WTC11 (cell line): ENCODE results near the gene RAD51D. TPM values are rescaled to one million over a fixed set of nuclear protein-coding genes. Genes with fewer than 3 reads are reported as not detected.
A peak's percentile ranks its signal among the peaks of the same experiment; 100 is the strongest.

ENCODE experiments used
- JAZF1 ChIP-seq: fragments of 250-450 bp; sonication (Bioruptor Pico); IDR thresholded peaks from 2 replicates; pipeline ENCODE4 v1.9.0; 2021; ENCODE audit warnings: moderate library complexity, mild to moderate bottlenecking, inconsistent platforms
- JUN ChIP-seq: sonication (generic); formaldehyde crosslinking; IDR thresholded peaks from 2 replicates; pipeline ENCODE4 v1.8.0; 2023; ENCODE audit warnings: mild to moderate bottlenecking, missing genetic modification reagents
- KAT7 ChIP-seq: sonication (generic); formaldehyde crosslinking; IDR thresholded peaks from 2 replicates; pipeline ENCODE4 v1.8.1; 2023; ENCODE audit warnings: missing genetic modification reagents, mild to moderate bottlenecking, borderline replicate concordance
- MYBL2 ChIP-seq: sonication (generic); formaldehyde crosslinking; IDR thresholded peaks from 2 replicates; pipeline ENCODE4 v1.8.1; 2023; ENCODE audit warnings: mild to moderate bottlenecking, moderate library complexity, missing genetic modification reagents
- NR3C1 ChIP-seq: sonication (generic); formaldehyde crosslinking; conservative IDR thresholded peaks from 2 replicates; pipeline ENCODE4 v1.8.1; 2023; ENCODE audit warnings: low read depth, mild to moderate bottlenecking, missing genetic modification reagents
- RELA ChIP-seq: sonication (generic); formaldehyde crosslinking; IDR thresholded peaks from 2 replicates; pipeline ENCODE4 v1.8.1; 2022; ENCODE audit warnings: missing genetic modification reagents, mild to moderate bottlenecking, borderline replicate concordance
- ZNF671 ChIP-seq: fragments of 250-450 bp; sonication (Bioruptor Pico); IDR thresholded peaks from 2 replicates; pipeline ENCODE4 v1.8.0; 2021; ENCODE audit warnings: mild to moderate bottlenecking
- total RNA-seq: library from RNA; stranded (reverse); gene quantifications from 3 replicates; pipeline ENCODE4 v1.2.3, GENCODE V29; 2021
- TF ChIP-seq, protein P1 (sequence below): sonication (generic); formaldehyde crosslinking; IDR thresholded peaks from 2 replicates; pipeline ENCODE4 v1.8.0; 2023; ENCODE audit warnings: missing genetic modification reagents, mild to moderate bottlenecking, borderline replicate concordance
- TF ChIP-seq, protein P2 (sequence below): fragments of 250-450 bp; sonication (Bioruptor Pico); conservative IDR thresholded peaks from 2 replicates; pipeline ENCODE4 v1.9.0; 2021; ENCODE audit warnings: mild to moderate bottlenecking
- TF ChIP-seq, protein P3 (sequence below): fragments of 250-450 bp; sonication (Bioruptor Pico); IDR thresholded peaks from 2 replicates; pipeline ENCODE4 v2.1.2; 2022; ENCODE audit warnings: mild to moderate bottlenecking, moderate library complexity
- TF ChIP-seq, protein P4 (sequence below): sonication (generic); formaldehyde crosslinking; IDR thresholded peaks from 2 replicates; pipeline ENCODE4 v1.8.1; 2022; ENCODE audit warnings: mild to moderate bottlenecking, moderate library complexity, missing genetic modification reagents
- TF ChIP-seq, protein P5 (sequence below): sonication (generic); formaldehyde crosslinking; IDR thresholded peaks from 2 replicates; pipeline ENCODE4 v1.8.0; 2022; ENCODE audit warnings: mild to moderate bottlenecking, missing genetic modification reagents
- TF ChIP-seq, protein P6 (sequence below): sonication (generic); formaldehyde crosslinking; IDR thresholded peaks from 2 replicates; pipeline ENCODE4 v1.8.0; 2023; ENCODE audit warnings: mild to moderate bottlenecking, missing genetic modification reagents
- TF ChIP-seq, protein P7 (sequence below): fragments of 250-450 bp; sonication (Bioruptor Pico); IDR thresholded peaks from 2 replicates; pipeline ENCODE4 v1.9.0; 2021; ENCODE audit warnings: moderate library complexity, mild to moderate bottlenecking, inconsistent platforms, borderline replicate concordance
- TF ChIP-seq, protein P8 (sequence below): sonication (generic); formaldehyde crosslinking; IDR thresholded peaks from 2 replicates; pipeline ENCODE4 v1.8.1; 2022; ENCODE audit warnings: mild to moderate bottlenecking, missing genetic modification reagents, moderate library complexity, borderline replicate concordance
- TF ChIP-seq, protein P9 (sequence below): sonication (generic); formaldehyde crosslinking; IDR thresholded peaks from 2 replicates; pipeline ENCODE4 v1.8.1; 2023; ENCODE audit warnings: mild to moderate bottlenecking, moderate library complexity, missing genetic modification reagents
- TF ChIP-seq, protein P10 (sequence below): fragments of 200-600 bp; IDR thresholded peaks from 2 replicates; pipeline ENCODE4 v1.8.0; 2022; ENCODE audit warnings: antibody characterized with exemption

Gene RAD51D
- total RNA-seq, 1 experiment from 2014 or later, result 15.0 TPM

DNA sequence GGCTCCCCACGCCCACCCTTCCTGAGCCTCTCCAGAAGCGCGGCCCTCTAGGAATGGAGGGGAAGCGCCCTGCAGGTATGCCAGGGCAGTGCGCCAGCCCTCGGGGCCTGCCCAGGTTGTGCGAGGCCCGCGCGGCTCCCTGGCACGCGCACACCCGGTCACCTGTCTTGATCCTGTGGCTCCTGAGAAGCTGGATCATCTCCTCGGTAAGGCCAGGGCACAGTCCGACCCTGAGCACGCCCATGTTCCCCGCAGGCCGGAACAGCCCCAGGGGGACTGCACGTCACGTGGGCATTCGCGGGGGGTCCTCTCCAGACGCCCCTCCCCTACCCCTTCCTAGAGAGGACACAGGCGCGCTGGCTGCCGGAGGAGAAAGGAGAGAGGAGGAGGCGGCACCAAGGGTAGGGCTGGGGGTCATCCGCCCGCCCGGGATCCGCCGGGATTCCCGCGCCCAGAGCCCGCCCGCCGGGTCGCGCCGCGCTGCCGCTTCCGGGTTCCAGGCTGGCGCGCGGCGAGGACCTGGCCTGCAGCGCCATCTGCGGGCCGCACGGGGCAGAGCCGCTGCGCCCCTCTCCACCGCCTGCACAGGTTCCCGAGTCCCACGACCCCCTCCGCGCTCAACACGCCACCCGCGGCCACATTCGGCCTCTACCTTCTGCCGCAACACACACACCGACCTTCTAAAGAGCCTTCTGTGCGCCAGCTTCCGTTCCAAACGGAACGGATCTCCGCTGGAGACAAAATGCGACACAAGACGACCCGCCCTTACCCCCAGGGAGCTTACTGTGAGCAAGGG is at the start of gene RAD51D (continued):
- TF ChIP-seq, protein P1, sequence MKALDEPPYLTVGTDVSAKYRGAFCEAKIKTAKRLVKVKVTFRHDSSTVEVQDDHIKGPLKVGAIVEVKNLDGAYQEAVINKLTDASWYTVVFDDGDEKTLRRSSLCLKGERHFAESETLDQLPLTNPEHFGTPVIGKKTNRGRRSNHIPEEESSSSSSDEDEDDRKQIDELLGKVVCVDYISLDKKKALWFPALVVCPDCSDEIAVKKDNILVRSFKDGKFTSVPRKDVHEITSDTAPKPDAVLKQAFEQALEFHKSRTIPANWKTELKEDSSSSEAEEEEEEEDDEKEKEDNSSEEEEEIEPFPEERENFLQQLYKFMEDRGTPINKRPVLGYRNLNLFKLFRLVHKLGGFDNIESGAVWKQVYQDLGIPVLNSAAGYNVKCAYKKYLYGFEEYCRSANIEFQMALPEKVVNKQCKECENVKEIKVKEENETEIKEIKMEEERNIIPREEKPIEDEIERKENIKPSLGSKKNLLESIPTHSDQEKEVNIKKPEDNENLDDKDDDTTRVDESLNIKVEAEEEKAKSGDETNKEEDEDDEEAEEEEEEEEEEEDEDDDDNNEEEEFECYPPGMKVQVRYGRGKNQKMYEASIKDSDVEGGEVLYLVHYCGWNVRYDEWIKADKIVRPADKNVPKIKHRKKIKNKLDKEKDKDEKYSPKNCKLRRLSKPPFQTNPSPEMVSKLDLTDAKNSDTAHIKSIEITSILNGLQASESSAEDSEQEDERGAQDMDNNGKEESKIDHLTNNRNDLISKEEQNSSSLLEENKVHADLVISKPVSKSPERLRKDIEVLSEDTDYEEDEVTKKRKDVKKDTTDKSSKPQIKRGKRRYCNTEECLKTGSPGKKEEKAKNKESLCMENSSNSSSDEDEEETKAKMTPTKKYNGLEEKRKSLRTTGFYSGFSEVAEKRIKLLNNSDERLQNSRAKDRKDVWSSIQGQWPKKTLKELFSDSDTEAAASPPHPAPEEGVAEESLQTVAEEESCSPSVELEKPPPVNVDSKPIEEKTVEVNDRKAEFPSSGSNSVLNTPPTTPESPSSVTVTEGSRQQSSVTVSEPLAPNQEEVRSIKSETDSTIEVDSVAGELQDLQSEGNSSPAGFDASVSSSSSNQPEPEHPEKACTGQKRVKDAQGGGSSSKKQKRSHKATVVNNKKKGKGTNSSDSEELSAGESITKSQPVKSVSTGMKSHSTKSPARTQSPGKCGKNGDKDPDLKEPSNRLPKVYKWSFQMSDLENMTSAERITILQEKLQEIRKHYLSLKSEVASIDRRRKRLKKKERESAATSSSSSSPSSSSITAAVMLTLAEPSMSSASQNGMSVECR (CRISPR knock-in tag), result peak; percentile 91; the same call in 1 of the 2 replicates
- TF ChIP-seq, protein P2, sequence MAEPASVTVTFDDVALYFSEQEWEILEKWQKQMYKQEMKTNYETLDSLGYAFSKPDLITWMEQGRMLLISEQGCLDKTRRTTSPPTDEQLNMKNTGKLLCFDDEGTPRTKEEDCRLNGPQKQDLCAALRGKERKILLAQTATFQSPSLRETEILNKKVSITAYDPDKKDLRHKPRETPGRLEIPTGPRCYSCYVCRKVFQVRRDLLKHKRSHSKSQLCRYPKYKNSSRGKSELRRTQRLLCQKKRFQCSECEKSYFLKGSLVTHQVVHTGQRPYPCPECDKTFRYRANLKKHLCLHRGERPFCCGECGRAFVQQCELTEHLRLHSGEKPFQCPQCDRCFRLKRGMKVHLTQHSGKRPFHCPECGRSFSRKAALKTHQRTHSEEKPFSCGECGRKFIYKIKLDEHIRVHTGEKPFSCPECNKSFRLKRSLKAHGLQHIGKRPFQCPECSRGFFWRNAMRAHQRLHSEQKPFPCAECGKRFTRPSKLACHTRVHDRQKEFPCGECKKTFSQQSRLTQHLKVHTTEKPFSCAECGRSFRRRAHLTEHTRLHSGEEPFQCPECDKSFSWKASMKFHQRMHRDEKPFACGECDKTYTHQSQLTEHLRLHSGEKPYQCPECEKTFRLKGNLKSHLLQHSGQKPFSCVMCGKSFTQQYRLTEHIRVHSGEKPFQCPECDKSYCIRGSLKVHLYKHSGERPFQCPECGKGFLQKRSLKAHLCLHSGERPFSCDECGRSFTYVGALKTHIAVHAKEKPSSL (CRISPR knock-in tag), result no peak
- TF ChIP-seq, protein P3, sequence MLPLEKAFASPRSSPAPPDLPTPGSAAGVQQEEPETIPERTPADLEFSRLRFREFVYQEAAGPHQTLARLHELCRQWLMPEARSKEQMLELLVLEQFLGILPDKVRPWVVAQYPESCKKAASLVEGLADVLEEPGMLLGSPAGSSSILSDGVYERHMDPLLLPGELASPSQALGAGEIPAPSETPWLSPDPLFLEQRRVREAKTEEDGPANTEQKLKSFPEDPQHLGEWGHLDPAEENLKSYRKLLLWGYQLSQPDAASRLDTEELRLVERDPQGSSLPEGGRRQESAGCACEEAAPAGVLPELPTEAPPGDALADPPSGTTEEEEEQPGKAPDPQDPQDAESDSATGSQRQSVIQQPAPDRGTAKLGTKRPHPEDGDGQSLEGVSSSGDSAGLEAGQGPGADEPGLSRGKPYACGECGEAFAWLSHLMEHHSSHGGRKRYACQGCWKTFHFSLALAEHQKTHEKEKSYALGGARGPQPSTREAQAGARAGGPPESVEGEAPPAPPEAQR (CRISPR knock-in tag), result no peak
- TF ChIP-seq, protein P4, sequence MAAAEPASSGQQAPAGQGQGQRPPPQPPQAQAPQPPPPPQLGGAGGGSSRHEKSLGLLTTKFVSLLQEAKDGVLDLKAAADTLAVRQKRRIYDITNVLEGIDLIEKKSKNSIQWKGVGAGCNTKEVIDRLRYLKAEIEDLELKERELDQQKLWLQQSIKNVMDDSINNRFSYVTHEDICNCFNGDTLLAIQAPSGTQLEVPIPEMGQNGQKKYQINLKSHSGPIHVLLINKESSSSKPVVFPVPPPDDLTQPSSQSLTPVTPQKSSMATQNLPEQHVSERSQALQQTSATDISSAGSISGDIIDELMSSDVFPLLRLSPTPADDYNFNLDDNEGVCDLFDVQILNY, result peak; percentile 99
- TF ChIP-seq JUN (CRISPR knock-in tag), result no peak
- TF ChIP-seq RELA (CRISPR knock-in tag), result no peak
- no peak for TF ChIP-seq JAZF1 (CRISPR knock-in tag)
- TF ChIP-seq ZNF671 (CRISPR knock-in tag), result no peak
- TF ChIP-seq, protein P5, sequence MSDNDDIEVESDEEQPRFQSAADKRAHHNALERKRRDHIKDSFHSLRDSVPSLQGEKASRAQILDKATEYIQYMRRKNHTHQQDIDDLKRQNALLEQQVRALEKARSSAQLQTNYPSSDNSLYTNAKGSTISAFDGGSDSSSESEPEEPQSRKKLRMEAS (CRISPR knock-in tag), result peak; percentile 84
- 0 out of 2 replicates have a peak, but pooled peaks have one; percentile 76 for TF ChIP-seq NR3C1
- TF ChIP-seq, protein P6, sequence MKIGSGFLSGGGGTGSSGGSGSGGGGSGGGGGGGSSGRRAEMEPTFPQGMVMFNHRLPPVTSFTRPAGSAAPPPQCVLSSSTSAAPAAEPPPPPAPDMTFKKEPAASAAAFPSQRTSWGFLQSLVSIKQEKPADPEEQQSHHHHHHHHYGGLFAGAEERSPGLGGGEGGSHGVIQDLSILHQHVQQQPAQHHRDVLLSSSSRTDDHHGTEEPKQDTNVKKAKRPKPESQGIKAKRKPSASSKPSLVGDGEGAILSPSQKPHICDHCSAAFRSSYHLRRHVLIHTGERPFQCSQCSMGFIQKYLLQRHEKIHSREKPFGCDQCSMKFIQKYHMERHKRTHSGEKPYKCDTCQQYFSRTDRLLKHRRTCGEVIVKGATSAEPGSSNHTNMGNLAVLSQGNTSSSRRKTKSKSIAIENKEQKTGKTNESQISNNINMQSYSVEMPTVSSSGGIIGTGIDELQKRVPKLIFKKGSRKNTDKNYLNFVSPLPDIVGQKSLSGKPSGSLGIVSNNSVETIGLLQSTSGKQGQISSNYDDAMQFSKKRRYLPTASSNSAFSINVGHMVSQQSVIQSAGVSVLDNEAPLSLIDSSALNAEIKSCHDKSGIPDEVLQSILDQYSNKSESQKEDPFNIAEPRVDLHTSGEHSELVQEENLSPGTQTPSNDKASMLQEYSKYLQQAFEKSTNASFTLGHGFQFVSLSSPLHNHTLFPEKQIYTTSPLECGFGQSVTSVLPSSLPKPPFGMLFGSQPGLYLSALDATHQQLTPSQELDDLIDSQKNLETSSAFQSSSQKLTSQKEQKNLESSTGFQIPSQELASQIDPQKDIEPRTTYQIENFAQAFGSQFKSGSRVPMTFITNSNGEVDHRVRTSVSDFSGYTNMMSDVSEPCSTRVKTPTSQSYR (CRISPR knock-in tag), result no peak
- TF ChIP-seq, protein P7, sequence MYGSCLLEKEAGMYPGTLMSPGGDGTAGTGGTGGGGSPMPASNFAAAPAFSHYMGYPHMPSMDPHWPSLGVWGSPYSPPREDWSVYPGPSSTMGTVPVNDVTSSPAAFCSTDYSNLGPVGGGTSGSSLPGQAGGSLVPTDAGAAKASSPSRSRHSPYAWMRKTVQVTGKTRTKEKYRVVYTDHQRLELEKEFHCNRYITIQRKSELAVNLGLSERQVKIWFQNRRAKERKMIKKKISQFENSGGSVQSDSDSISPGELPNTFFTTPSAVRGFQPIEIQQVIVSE (CRISPR knock-in tag), result no peak
- 0 out of 2 replicates have a peak, but pooled peaks have one; percentile 53 for TF ChIP-seq KAT7
- 0 out of 2 replicates have a peak, but pooled peaks have one; percentile 62 for TF ChIP-seq MYBL2 (CRISPR knock-in tag)
- TF ChIP-seq, protein P8, sequence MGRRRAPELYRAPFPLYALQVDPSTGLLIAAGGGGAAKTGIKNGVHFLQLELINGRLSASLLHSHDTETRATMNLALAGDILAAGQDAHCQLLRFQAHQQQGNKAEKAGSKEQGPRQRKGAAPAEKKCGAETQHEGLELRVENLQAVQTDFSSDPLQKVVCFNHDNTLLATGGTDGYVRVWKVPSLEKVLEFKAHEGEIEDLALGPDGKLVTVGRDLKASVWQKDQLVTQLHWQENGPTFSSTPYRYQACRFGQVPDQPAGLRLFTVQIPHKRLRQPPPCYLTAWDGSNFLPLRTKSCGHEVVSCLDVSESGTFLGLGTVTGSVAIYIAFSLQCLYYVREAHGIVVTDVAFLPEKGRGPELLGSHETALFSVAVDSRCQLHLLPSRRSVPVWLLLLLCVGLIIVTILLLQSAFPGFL (CRISPR knock-in tag), result no peak
- TF ChIP-seq, protein P9, sequence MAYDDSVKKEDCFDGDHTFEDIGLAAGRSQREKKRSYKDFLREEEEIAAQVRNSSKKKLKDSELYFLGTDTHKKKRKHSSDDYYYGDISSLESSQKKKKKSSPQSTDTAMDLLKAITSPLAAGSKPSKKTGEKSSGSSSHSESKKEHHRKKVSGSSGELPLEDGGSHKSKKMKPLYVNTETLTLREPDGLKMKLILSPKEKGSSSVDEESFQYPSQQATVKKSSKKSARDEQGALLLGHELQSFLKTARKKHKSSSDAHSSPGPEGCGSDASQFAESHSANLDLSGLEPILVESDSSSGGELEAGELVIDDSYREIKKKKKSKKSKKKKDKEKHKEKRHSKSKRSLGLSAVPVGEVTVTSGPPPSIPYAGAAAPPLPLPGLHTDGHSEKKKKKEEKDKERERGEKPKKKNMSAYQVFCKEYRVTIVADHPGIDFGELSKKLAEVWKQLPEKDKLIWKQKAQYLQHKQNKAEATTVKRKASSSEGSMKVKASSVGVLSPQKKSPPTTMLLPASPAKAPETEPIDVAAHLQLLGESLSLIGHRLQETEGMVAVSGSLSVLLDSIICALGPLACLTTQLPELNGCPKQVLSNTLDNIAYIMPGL (CRISPR knock-in tag), result peak; percentile 82
- TF ChIP-seq, protein P10, sequence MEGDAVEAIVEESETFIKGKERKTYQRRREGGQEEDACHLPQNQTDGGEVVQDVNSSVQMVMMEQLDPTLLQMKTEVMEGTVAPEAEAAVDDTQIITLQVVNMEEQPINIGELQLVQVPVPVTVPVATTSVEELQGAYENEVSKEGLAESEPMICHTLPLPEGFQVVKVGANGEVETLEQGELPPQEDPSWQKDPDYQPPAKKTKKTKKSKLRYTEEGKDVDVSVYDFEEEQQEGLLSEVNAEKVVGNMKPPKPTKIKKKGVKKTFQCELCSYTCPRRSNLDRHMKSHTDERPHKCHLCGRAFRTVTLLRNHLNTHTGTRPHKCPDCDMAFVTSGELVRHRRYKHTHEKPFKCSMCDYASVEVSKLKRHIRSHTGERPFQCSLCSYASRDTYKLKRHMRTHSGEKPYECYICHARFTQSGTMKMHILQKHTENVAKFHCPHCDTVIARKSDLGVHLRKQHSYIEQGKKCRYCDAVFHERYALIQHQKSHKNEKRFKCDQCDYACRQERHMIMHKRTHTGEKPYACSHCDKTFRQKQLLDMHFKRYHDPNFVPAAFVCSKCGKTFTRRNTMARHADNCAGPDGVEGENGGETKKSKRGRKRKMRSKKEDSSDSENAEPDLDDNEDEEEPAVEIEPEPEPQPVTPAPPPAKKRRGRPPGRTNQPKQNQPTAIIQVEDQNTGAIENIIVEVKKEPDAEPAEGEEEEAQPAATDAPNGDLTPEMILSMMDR, result peak; percentile 90
